Activated CD4-positive, alpha-beta T cell treated with anti-CD3 and anti-CD28 coated beads for 24 hours (primary cell): Measurements from ENCODE around the gene ATIC.

Experiments used
- DNase-seq, 2 donors: peaks; one replicate each; pipeline ENCODE4 v3.0.0-alpha.2; 2020; ENCODE audit warnings: low read depth in 2 of 2

Gene ATIC

DNA sequence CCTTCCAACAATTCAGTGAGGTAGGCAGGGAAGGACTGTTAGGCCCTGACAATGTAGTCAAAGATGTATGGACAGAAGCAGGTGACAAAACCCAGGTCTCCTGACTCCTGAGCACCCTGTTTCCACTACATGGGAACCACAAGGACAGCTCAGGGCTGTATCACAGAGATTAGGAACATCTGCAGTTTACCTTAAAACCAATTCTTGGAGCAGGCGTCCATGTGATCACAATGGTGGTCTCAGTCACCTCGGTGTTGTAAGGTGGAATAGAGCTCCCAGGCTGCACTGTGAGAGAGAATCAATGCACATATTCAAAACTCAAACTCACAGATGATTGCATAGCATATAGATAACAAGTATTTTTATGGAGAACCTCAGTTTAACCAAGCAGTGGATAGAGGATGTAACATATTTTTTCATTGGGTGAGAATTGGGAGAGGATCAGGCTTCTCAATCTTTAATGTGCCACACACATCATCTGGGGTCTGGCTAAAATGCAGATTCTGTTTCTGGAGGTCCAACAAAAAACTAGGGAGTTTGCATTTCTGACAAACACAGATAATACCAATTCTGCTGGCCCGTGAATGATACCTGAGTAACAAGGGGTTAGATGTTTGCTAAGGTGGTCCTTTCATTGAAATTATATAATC, 87.3 kb downstream of the ATIC start:
- no peak for DNase-seq
